Fibroblast of lung (primary cell): ENCODE results near the gene NUMA1. TPM values are rescaled to one million over a fixed set of nuclear protein-coding genes. Genes with fewer than 3 reads are reported as not detected.

Experiments
- DNase-seq, 2 donors: peaks; one replicate each; pipeline versions ENCODE4 v3.0.0 to v3.0.0-alpha.2; 2010; ENCODE audit warnings: low read depth in 2 of 2
- H2AFZ ChIP-seq: 2 replicates; pipeline ENCODE4 v1.5.1; 2012; ENCODE audit warnings: low read length, control low read depth, inconsistent platforms
- H3K27ac ChIP-seq: 2 replicates; pipeline ENCODE4 v1.5.1; 2011; ENCODE audit warnings: low read length, control low read depth; ENCODE audit not compliant: insufficient read depth
- H3K27me3 ChIP-seq: 2 replicates; pipeline ENCODE4 v1.5.1; 2011; ENCODE audit warnings: mild to moderate bottlenecking, low read length; ENCODE audit not compliant: control insufficient read depth, insufficient read depth
- H3K36me3 ChIP-seq: 2 replicates; pipeline ENCODE4 v1.5.1; 2011; ENCODE audit warnings: low read length; ENCODE audit not compliant: control insufficient read depth, insufficient read depth
- H3K4me1 ChIP-seq: 2 replicates; pipeline ENCODE4 v1.5.1; 2011; ENCODE audit warnings: low read length; ENCODE audit not compliant: control insufficient read depth, insufficient read depth; ENCODE audit errors: extremely low read depth
- H3K4me2 ChIP-seq: 2 replicates; pipeline ENCODE4 v1.5.1; 2011; ENCODE audit warnings: low read length, control low read depth; ENCODE audit not compliant: insufficient read depth; ENCODE audit errors: extremely low read depth
- H3K4me3 ChIP-seq, 4 experiments: fragments of 200-600 bp in 1 of 4; sonication (generic) in 1 of 4; replicated peaks in 1 of 4; 2 replicates each; pipeline ENCODE4 v1.5.1; 2011 to 2016; ENCODE audit warnings: low read length in 4 of 4, low read depth in 3 of 4, mild to moderate bottlenecking in 3 of 4, control low read depth in 2 of 4, inconsistent platforms in 1 of 4, mixed read lengths in 1 of 4; ENCODE audit not compliant: insufficient read depth in 1 of 4; ENCODE audit errors: control extremely low read depth in 1 of 4
- H3K79me2 ChIP-seq: 2 replicates; pipeline ENCODE4 v1.5.1; 2012; ENCODE audit warnings: mild to moderate bottlenecking, low read length, inconsistent platforms; ENCODE audit not compliant: control insufficient read depth, insufficient read depth
- H3K9ac ChIP-seq: 2 replicates; pipeline ENCODE4 v1.5.1; 2011; ENCODE audit warnings: mild to moderate bottlenecking, low read length, control low read depth; ENCODE audit not compliant: insufficient read depth
- H3K9me3 ChIP-seq: 2 replicates; pipeline ENCODE4 v1.5.1; 2012; ENCODE audit warnings: low read depth, low read length; ENCODE audit not compliant: control insufficient read depth, insufficient read depth
- H4K20me1 ChIP-seq: 2 replicates; pipeline ENCODE4 v1.5.1; 2011; ENCODE audit warnings: low read length; ENCODE audit not compliant: control insufficient read depth, insufficient read depth; ENCODE audit errors: extremely low read depth
- EZH2 ChIP-seq: IDR thresholded peaks from 2 replicates; pipeline ENCODE4 v1.5.1; 2012; ENCODE audit warnings: low read length, control low read depth, mild to moderate bottlenecking; ENCODE audit errors: missing control alignments
- polyA plus RNA-seq, 2 donors: library from polyadenylated mRNA; depleted of rRNA in 1 of 2; stranded (reverse) in 1 of 2; unstranded in 1 of 2; fragments of >200 nt; gene quantifications; 2 replicates each; pipeline ENCODE4 v1.2.1, GENCODE V29; 2011 to 2012; ENCODE audit warnings: missing spikeins in 1 of 2
- total RNA-seq: library from RNA; depleted of rRNA; stranded (reverse); fragments of >200 nt; gene quantifications from 2 replicates; pipeline ENCODE4 v1.2.1, GENCODE V29; 2014
- TF ChIP-seq, protein P1 (sequence below), 2 donors: IDR thresholded peaks in 1 of 2; conservative IDR thresholded peaks in 1 of 2; 1 replicate in 1 of 2; 2 replicates in 1 of 2; pipeline ENCODE4 v1.5.1; 2011 to 2012; ENCODE audit warnings: low read length in 2 of 2, control low read depth in 1 of 2, inconsistent platforms in 1 of 2, low read depth in 1 of 2, mild to moderate bottlenecking in 1 of 2

Gene NUMA1
- total and polyA plus RNA-seq, 2 donors (not counting 1 experiment from before 2014, with no cell fraction given), result 59.0 to 247 TPM

DNA sequence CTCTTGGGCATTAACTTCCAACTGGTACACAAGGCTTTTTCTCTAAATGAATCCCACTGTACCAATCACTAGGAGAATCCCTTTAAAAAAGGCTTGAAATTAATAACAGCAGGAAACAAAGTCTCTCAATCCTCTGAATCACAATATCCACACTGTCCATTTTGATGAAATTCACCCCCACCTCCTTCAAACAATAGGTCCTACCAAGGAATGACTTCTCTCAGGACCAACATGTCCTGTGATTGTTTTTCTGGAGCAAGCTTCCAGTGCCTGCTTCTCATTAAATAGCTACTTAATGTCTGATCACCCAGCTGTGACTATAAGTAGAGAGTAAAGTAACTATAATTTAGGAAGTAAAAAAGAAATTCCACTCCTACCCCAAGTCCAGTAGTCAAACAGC is 13.1 kb downstream of the NUMA1 start:
- no peak overlapping the region for H3K4me2 ChIP-seq
- no peak overlapping the region for H3K27ac ChIP-seq
- peaks cover 25% of the 10 kb centered on the region for H3K4me1 ChIP-seq

GRCh38 chr11:72066855-72067254 is 13.5 kb downstream of the NUMA1 start:
- Histone ChIP-seq H3K79me2 (peaks cover 47% of the 10 kb centered on the region), H3K36me3 (peaks cover 2% of the 10 kb centered on the region), H4K20me1 (no peaks in the 10 kb centered on the region), H3K9me3 (no peaks in the 10 kb centered on the region), H3K27me3 (no peaks in the 10 kb centered on the region), H3K9ac (no peak overlapping the region), H3K27ac (no peak overlapping the region), H3K4me3 (no peak overlapping the region), H3K4me2 (no peak overlapping the region), H3K4me1 (peaks cover 21% of the 10 kb centered on the region), H2AFZ (no peak overlapping the region)
- TF ChIP-seq, protein P1, sequence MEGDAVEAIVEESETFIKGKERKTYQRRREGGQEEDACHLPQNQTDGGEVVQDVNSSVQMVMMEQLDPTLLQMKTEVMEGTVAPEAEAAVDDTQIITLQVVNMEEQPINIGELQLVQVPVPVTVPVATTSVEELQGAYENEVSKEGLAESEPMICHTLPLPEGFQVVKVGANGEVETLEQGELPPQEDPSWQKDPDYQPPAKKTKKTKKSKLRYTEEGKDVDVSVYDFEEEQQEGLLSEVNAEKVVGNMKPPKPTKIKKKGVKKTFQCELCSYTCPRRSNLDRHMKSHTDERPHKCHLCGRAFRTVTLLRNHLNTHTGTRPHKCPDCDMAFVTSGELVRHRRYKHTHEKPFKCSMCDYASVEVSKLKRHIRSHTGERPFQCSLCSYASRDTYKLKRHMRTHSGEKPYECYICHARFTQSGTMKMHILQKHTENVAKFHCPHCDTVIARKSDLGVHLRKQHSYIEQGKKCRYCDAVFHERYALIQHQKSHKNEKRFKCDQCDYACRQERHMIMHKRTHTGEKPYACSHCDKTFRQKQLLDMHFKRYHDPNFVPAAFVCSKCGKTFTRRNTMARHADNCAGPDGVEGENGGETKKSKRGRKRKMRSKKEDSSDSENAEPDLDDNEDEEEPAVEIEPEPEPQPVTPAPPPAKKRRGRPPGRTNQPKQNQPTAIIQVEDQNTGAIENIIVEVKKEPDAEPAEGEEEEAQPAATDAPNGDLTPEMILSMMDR (conservative IDR thresholded peaks at IDR 0.05 in 1 of 2, IDR thresholded peaks at IDR 0.05 in 1 of 2; ENCODE audit: low read depth in 1 of 2, low read length in 2 of 2), result no peak
- no peak for TF ChIP-seq EZH2
- DNase-seq, result no peak

More for the DNA sequence above, 13.1 kb downstream of the NUMA1 start:
- Histone ChIP-seq H3K79me2 (peaks cover 50% of the 10 kb centered on the region), H3K27me3 (no peaks in the 10 kb centered on the region), H3K9me3 (no peaks in the 10 kb centered on the region), H3K4me3 (no peak overlapping the region), H2AFZ (no peak overlapping the region), H3K9ac (no peak overlapping the region), H3K36me3 (peaks cover 2% of the 10 kb centered on the region), H4K20me1 (no peaks in the 10 kb centered on the region)
- no peak for DNase-seq
- no peak for TF ChIP-seq EZH2
- TF ChIP-seq, protein P1 (conservative IDR thresholded peaks at IDR 0.05 in 1 of 2, IDR thresholded peaks at IDR 0.05 in 1 of 2; ENCODE audit: low read depth in 1 of 2, low read length in 2 of 2), result no peak

DNA sequence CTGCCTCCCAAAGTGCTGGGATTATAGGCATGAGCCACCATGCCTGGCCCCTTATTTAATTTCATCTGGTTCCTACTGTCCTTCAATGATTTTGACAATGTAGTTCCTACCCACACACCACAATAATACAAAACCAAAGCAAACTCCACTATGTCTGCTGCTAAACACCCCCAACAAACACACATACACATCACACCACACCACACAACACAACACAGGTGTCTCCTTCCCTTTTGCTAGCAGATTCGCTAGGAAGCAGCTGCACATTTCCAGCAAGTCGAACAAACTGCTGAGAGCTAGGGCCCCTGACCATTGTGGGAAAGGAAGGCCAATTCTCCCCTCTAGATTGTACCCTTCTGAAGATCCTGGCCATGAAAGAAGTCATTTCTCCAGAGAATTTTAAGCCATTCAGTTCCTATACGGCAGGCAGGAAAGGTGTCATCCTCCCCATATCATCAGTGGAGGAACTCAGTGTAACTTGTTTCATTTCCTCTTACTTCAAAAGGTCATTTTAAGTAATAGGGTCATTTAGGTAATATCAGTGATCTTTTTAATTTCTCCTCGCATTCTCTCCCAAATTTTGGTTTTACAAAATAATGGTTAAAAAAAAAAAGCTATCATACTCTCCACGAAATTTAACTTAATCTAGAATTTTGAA is 18.5 kb downstream of the NUMA1 start:
- DNase-seq, result no peak
- TF ChIP-seq, protein P1 (conservative IDR thresholded peaks at IDR 0.05 in 1 of 2, IDR thresholded peaks at IDR 0.05 in 1 of 2; ENCODE audit: low read depth in 1 of 2, low read length in 2 of 2), result no peak
- TF ChIP-seq EZH2, result no peak
- H3K9ac ChIP-seq, result no peak overlapping the region
- no peak overlapping the region for H3K4me2 ChIP-seq
- no peaks in the 10 kb centered on the region for H3K36me3 ChIP-seq
- H4K20me1 ChIP-seq, result no peaks in the 10 kb centered on the region
- peaks cover 8% of the 10 kb centered on the region for H3K79me2 ChIP-seq
- no peaks in the 10 kb centered on the region for H3K27me3 ChIP-seq
- no peaks in the 10 kb centered on the region for H3K9me3 ChIP-seq
- H3K27ac ChIP-seq, result no peak overlapping the region
- no peak overlapping the region for H3K4me3 ChIP-seq
- H2AFZ ChIP-seq, result no peak overlapping the region
- no peaks in the 10 kb centered on the region for H3K4me1 ChIP-seq
